Activated CD4-positive, alpha-beta T cell treated with anti-CD3 and anti-CD28 coated beads, Interleukin-2, Interleukin-4, amounts not matched to agents 100 ng/mL and 50 ng/mL, durations not matched to agents 16 hours and 8 hours (primary cell): ENCODE data around the gene OXCT1.
"Not testable (repeated sequence)": the region's sequence is repeated elsewhere in the genome, so short reads cannot be mapped to it uniquely, and the experiment has no call there.

ENCODE experiments used
- DNase-seq: peaks from one replicate; pipeline ENCODE4 v3.0.0-alpha.2; 2020; ENCODE audit warnings: low spot score

The OXCT1 gene

DNA sequence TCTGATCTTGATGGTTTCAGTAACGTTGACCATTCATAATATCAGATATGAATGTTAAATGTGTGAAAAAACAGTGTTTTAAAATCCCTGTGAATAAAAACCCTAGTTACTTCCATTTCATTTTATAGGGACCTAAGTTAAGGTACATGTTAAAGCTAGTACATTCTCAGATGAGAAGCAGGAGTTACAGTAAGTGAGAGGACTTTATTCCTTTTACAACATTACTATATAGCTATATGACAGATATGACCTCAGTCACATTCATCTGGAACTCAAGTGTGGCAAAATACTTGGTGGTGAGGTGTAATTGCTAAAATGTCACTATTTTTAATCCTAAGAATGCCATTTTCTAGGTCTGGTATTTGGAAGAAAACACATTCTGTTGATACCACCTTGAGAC is 96.4 kb downstream of the OXCT1 start:
- no peak for DNase-seq

DNA sequence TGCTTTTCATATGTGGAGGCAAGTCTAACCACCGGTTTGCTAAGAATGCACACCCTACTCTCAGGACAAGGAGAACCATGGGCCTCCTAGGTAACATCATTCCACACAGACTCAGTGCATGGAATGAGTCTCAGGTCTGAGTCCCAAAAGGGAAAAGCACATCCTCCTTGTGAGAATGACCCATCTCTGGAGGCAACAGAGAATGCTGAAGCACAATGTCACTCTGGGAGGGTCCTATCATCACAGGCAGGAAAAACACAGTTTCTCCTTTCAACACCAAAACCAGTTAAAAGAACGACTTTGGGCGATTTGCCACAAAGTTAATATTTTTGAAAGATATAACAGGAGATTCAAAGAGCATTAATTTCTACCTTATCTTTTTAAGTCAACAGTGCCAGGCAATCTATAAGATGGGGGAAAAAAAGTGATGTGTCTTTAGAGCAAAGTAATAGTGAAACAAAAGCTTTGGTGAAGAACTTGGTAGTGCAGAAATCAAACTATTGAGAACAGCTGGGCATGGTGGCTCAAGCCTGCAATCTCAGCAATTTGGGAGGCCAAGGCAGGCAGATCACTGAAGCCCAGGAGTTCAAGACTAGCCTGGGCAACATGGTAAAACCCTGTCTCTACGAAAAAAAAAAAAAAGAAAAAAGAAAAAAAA is 97.3 kb downstream of the OXCT1 start:
- no peak for DNase-seq

DNA sequence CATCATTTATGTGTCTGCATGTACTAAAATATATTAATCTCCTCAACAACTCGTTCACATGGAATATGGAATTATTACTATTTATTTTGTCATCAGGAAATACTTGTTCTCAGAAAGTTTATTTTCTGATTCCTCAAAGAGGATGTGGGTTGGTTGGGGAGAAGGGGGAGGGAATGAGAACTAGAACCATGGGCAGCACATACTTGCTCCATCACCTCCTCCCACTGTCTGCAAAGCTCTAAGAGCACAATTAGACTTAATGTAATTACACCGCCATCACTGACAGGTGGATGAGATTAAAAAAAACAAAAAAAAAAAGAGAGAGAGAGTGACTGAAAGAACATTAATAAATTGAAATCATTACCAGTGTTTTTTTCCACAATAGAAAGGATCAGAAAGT is 98.2 kb downstream of the OXCT1 start:
- DNase-seq = no peak

GRCh38 chr5:41770799-41771198 is 99.4 kb downstream of the OXCT1 start:
- DNase-seq = no peak

DNA sequence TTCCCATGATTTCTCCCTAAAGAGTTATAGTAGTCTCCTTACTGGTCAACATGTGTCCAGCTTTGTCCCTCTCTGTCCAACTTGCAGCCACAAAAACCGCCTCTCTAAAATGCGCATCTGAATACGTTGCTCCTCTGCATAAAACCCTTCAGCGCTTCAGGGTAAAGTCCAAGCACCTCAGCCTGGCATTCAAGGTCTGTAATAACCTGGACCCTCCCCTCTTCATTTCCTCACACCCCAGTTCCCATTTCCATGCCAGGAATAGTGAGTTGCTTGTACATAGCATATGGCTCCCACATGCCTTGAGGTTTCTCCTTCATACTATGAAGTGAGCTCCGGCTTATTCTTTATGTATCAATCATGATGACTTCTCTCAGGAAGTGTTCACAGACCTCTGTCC is 101.5 kb downstream of the OXCT1 start:
- DNase-seq = no peak

DNA sequence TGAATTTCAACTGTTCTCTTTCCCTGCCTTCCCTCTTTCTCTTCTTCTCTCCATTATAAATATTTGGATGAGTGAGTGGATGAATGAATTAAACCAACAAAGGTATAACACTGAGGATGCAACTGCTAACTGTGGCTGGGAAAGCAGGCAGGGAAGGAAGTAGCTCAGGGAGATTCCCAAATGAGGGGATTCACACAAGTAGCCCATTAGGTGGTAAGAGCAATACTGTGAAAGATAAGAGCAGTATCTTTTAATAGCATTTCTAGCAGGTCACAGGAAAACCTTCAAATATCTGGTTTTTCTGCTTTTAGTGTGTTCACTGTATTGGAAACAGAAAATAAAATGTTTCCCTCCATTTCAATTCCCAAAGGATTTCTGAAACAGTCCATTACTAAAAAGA is 105.6 kb downstream of the OXCT1 start:
- no peak for DNase-seq

GRCh38 chr5:41763574-41763973 is 106.7 kb downstream of the OXCT1 start:
- no peak for DNase-seq

- no peak for DNase-seq
Observed at GRCh38 chr5:41763081-41763480, 107.1 kb downstream of the OXCT1 start.

GRCh38 chr5:41762426-41762825 is 107.8 kb downstream of the OXCT1 start:
- DNase-seq = no peak

DNA sequence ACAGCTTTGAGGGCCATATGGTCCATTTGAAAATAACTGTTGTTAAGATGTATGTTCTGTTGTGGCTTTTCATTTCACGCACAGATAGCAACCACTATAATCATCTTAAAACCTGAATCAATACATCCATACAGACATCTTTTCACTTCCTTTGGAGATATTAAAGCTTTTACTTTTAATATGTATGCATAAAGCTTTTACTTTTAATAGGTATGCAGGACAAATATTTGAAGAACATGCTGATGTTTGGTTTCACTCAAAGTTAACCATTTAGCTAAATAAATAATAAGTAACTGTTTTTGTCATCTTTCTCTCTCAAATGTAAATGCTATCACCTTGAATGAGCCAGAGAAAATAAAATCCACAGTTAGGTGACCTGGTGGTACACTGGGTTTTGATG is 108.6 kb downstream of the OXCT1 start:
- no peak for DNase-seq

DNA sequence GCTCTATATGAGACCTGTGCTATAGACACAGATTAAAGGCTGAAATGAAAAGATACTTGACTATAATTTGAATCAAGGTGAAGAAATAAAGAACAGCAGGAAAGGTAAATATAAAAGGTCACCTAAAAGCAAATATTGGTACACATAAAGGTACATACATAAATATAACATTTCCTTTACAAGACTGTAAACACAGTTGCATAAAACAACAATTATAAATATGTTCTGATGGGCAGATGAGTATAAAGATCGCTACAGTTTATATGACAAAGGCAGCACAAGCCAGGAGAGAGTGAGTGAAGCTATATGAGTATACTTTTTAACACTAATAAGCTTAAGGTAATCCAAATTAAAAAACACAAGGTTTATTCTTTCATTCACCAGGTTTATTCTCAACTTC is 114.5 kb downstream of the OXCT1 start:
- DNase-seq = no peak

DNA sequence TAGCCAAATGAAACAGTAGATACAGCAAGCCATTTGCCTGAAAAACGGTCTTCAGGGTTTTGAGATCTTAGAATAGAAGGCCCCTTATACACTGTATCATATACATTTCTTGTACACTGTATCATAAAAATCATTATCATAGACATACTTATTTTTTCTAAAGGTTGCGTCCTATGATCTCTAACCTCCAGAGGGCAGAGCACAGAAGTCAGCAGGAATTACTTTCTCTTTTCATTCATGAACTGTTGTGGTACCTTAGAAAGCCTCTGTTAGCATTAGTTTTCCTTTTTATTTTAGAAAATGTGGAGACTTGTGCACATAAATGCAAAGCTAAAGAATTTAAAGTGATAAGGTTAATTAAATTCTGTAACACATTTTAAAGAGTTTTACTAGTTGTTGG is 115.4 kb downstream of the OXCT1 start:
- no peak for DNase-seq

GRCh38 chr5:41751867-41752266 is 118.4 kb downstream of the OXCT1 start:
- DNase-seq = no peak

- peak; percentile 70 for DNase-seq
Observed at GRCh38 chr5:41748631-41749030, 121.6 kb downstream of the OXCT1 start.

- no peak for DNase-seq
Observed at GRCh38 chr5:41747708-41748107, 122.5 kb downstream of the OXCT1 start.

DNA sequence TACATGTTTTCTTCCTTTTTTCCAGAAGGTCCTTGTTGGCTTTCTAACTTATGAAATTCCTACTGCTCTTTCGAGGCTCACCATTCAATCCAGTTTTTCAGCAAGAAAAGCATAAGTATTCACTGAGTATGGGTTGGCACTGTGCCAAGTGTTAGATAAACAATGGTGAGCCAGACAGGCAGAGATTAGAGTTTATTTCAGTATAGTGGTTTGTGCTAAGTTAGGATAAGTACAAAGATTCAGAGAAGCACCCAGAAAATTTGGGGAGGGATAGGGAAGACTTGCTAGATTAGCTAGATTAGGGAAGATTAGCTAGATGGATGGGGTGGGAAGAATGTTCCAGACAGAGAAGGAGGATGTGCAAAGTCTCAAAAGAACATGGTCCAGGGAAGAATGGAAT is 122.9 kb downstream of the OXCT1 start:
- DNase-seq = no peak

DNA sequence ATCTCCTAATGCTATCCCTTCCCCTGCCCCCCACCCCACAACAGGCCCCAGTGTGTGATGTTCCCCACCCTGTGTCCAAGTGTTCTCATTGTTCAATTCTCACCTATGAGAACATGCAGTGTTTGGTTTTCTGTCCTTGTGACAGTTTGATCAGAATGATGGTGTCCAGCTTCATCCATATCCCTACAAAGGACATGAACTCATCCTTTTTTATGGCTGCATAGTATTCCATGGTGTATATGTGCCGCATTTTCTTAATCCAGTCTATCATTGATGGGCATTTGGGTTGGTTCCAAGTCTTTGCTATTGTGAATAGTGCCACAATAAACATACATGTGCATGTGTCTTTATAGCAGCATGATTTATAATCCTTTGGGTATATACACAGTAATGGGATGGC is 127.6 kb downstream of the OXCT1 start:
- not testable (repeated sequence) for DNase-seq

- DNase-seq = no peak
Observed at GRCh38 chr5:41738710-41739354, 131.4 kb downstream of the OXCT1 start.

DNA sequence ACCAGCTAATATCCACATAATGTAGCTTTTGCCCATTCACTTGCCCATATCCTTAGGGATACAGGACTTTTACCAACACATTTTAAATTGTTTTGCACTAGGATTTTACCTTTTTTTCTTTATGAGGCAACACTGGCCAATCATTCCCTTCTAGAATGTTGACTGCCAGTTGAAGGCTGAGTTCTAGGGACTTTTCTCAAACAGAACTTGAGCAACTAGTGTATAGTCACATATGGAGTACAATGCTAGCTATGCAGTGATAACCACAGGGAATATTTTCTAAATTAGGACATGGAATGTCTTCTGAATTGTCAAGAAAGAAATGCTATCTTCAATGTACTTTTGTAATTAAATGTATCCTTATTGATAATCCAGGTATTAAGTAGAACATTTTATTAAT is 133.6 kb downstream of the OXCT1 start:
- DNase-seq = no peak

DNA sequence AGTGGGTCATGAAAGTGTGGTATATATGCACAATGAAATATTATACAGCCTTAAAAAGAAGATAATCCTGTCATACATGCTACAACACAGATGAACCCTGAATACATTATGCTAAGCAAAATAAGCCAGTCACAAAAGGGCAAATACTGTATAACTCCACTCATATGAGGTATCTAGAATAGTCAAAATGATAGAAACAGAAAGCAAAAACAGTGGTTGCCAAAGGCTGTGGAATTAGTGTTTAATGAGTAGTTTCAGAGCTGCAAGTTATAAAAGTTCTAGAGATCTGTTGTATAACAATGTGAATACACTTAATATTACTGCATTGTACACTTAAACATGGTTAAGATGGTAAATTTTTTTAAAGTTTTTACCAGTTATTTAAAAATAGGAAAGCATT is 135.0 kb downstream of the OXCT1 start:
- DNase-seq = no peak

GRCh38 chr5:41729381-41729780 is 140.8 kb downstream of the OXCT1 start:
- DNase-seq = not testable (repeated sequence)

- DNase-seq = no peak
Observed at GRCh38 chr5:41728281-41728680, 141.9 kb downstream of the OXCT1 start.

GRCh38 chr5:41722359-41722950 is 147.8 kb downstream of the OXCT1 start:
- no peak for DNase-seq

- no peak for DNase-seq
Observed at GRCh38 chr5:41721516-41721915, 148.7 kb downstream of the OXCT1 start.
